NCI-H345 (cell line): ENCODE measurements around the gene ANKFN1.

Experiments used
- DNase-seq: peaks from one replicate; lab custom pipeline; 2025; lab: John Stamatoyannopoulos, UW

ANKFN1 gene

GRCh38 chr17:56177361-56177760, 24.1 kb downstream of the ANKFN1 start:
- no peak for DNase-seq

GRCh38 chr17:56178203-56178602, 24.9 kb downstream of the ANKFN1 start:
- DNase-seq: no peak

- DNase-seq: no peak
Measured at GRCh38 chr17:56182081-56182480, 28.8 kb downstream of the ANKFN1 start.

- no peak for DNase-seq
Measured at GRCh38 chr17:56184650-56185049, 31.4 kb downstream of the ANKFN1 start.

- no peak for DNase-seq
Measured at GRCh38 chr17:56185491-56186221, 32.4 kb downstream of the ANKFN1 start.

- no peak for DNase-seq
Measured at GRCh38 chr17:56186222-56186786, 33.0 kb downstream of the ANKFN1 start.

GRCh38 chr17:56203430-56203829, 50.2 kb downstream of the ANKFN1 start:
- DNase-seq: no peak

GRCh38 chr17:56206351-56206750, 53.1 kb downstream of the ANKFN1 start:
- no peak for DNase-seq

- no peak for DNase-seq
Measured at GRCh38 chr17:56213031-56213430, 59.8 kb downstream of the ANKFN1 start.

- no peak for DNase-seq
Measured at GRCh38 chr17:56217921-56218320, 64.6 kb downstream of the ANKFN1 start.

- DNase-seq: no peak
Measured at GRCh38 chr17:56222255-56222654, 69.0 kb downstream of the ANKFN1 start.

GRCh38 chr17:56230660-56231059, 77.4 kb downstream of the ANKFN1 start:
- DNase-seq: no peak

GRCh38 chr17:56231252-56231651, 78.0 kb downstream of the ANKFN1 start:
- no peak for DNase-seq

- DNase-seq: no peak
Measured at GRCh38 chr17:56231693-56232092, 78.4 kb downstream of the ANKFN1 start.

GRCh38 chr17:56244268-56244890, 91.1 kb downstream of the ANKFN1 start:
- DNase-seq: no peak

GRCh38 chr17:56247816-56248215, 94.5 kb downstream of the ANKFN1 start:
- no peak for DNase-seq

GRCh38 chr17:56257075-56257474, 103.8 kb downstream of the ANKFN1 start:
- DNase-seq: no peak

- no peak for DNase-seq
Measured at GRCh38 chr17:56260376-56261002, 107.2 kb downstream of the ANKFN1 start.

- DNase-seq: no peak
Measured at GRCh38 chr17:56262803-56263202, 109.5 kb downstream of the ANKFN1 start.

GRCh38 chr17:56269556-56270389, 116.5 kb downstream of the ANKFN1 start:
- DNase-seq: no peak

- DNase-seq: no peak
Measured at GRCh38 chr17:56274491-56274890, 121.2 kb downstream of the ANKFN1 start.

GRCh38 chr17:56284482-56284881, 131.2 kb downstream of the ANKFN1 start:
- DNase-seq: no peak
